Measurements from ENCODE around the gene ADAMTS6. TPM values are rescaled to one million over a fixed set of nuclear protein-coding genes. Genes with fewer than 3 reads are reported as not detected.

Gene ADAMTS6
- total RNA-seq, 1 donor from 2014 or later = 21.5 TPM

GRCh38 chr5:65204966-65205365 is 276.8 kb downstream of the ADAMTS6 start:
- no peak for TF ChIP-seq CTCF (IDR thresholded peaks at IDR 0.05)
- Mint-ChIP-seq H3K36me3 (ENCODE audit: low read depth) (peaks cover 3% of the 10 kb centered on the region), H3K4me1 (ENCODE audit: low read depth) (peaks cover 62% of the 10 kb centered on the region), H3K27ac (ENCODE audit: unreplicated experiment) (peak overlapping the region; percentile 87), H3K27me3 (ENCODE audit: low read depth) (no peaks in the 10 kb centered on the region), H3K9me3 (ENCODE audit: low read depth) (peaks cover 3% of the 10 kb centered on the region), H3K4me3 (ENCODE audit: unreplicated experiment) (no peak overlapping the region)
- DNase-seq (ENCODE audit: low spot score) = no peak

- TF ChIP-seq CTCF (IDR thresholded peaks at IDR 0.05) = no peak
- no peak for DNase-seq (ENCODE audit: low spot score)
- H3K9me3 Mint-ChIP-seq (ENCODE audit: low read depth) = peaks cover 3% of the 10 kb centered on the region
- peaks cover 62% of the 10 kb centered on the region for H3K4me1 Mint-ChIP-seq (ENCODE audit: low read depth)
- H3K4me3 Mint-ChIP-seq (ENCODE audit: unreplicated experiment) = no peak overlapping the region
- H3K36me3 Mint-ChIP-seq (ENCODE audit: low read depth) = peaks cover 3% of the 10 kb centered on the region
- H3K27ac Mint-ChIP-seq (ENCODE audit: unreplicated experiment) = peak overlapping the region; percentile 87
- H3K27me3 Mint-ChIP-seq (ENCODE audit: low read depth) = no peaks in the 10 kb centered on the region
These were observed 278.0 kb downstream of the ADAMTS6 start for GRCh38 chr5:65203746-65204145.

DNA sequence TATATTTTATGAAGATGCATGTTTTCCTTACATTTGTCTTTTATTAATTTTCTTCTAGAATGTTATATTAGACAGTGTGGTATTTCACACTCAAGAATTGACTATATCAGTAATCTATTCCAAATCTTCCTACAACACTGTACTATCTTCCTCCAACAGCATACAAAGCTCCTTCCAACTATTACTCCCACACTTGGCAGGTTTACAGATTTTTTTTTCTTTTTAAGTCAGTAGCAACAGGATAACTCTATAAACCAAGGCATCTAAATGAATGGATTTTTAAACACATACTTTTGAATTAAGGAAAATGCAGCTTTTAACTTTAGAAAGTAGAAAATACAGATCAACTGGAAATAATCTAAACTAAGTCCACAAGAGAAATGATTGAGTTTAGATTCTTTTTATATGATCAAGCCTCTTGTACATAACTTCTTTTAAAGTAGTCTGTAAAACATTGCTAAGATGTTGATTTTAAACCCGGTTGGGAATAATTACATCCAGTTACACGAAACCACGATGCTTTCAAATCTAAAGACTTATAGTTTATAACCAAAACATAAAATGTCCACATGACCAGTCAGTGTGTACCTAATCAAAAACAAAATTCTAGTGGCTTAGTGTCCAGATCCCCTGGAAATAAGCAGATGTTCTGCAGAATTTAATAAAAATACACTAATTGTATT is 281.6 kb downstream of the ADAMTS6 start:
- TF ChIP-seq CTCF (IDR thresholded peaks at IDR 0.05) = no peak
- Mint-ChIP-seq H3K9me3 (ENCODE audit: low read depth) (peaks cover 3% of the 10 kb centered on the region), H3K36me3 (ENCODE audit: low read depth) (peaks cover 3% of the 10 kb centered on the region), H3K27me3 (ENCODE audit: low read depth) (no peaks in the 10 kb centered on the region), H3K4me1 (ENCODE audit: low read depth) (peaks cover 59% of the 10 kb centered on the region), H3K27ac (ENCODE audit: unreplicated experiment) (peak overlapping the region; percentile 76), H3K4me3 (ENCODE audit: unreplicated experiment) (no peak overlapping the region)
- DNase-seq (ENCODE audit: low spot score) = no peak

DNA sequence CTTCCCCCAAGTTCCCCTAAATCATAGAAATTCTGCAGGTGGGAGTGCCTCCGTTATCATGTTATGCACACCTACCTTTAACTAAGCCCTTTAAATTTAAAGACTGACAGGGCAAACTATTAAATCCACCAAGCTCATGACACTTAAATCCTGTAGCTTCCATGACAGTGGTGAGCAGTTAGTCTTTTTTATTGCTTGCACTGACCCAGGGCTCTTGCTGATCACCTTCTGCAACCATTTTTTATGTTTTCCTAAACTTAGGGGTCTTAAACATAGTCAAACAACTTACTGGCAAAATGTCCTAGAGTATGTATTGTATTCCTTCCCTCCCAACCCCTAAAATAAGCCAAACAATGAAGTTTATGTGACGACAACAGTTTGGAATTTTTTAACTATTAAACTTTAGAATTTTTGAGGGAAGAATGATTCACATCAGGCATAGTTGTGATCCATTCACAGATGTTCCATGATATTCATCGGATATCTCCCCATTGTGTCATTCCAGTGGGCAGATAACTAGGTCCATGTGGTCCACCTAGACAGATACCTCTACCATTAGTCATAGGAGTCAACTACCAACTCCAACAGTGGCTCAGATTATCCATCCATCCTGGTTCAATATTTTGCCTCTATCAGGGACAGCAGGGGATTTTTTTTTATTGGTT is 283.1 kb downstream of the ADAMTS6 start:
- Mint-ChIP-seq H3K36me3 (ENCODE audit: low read depth) (peaks cover 5% of the 10 kb centered on the region), H3K4me1 (ENCODE audit: low read depth) (peaks cover 50% of the 10 kb centered on the region), H3K9me3 (ENCODE audit: low read depth) (peaks cover 3% of the 10 kb centered on the region), H3K4me3 (ENCODE audit: unreplicated experiment) (no peak overlapping the region), H3K27me3 (ENCODE audit: low read depth) (no peaks in the 10 kb centered on the region), H3K27ac (ENCODE audit: unreplicated experiment) (peak overlapping the region; percentile 70)
- no peak for DNase-seq (ENCODE audit: low spot score)
- TF ChIP-seq CTCF (IDR thresholded peaks at IDR 0.05) = no peak

GRCh38 chr5:65197531-65198455 is 283.9 kb downstream of the ADAMTS6 start:
- Mint-ChIP-seq H3K27ac (ENCODE audit: unreplicated experiment) (no peak overlapping the region), H3K4me3 (ENCODE audit: unreplicated experiment) (no peak overlapping the region), H3K4me1 (ENCODE audit: low read depth) (peaks cover 45% of the 10 kb centered on the region)

More at GRCh38 chr5:65197531-65198455, 283.9 kb downstream of the ADAMTS6 start:
- Mint-ChIP-seq H3K36me3 (ENCODE audit: low read depth) (peaks cover 5% of the 10 kb centered on the region), H3K27me3 (ENCODE audit: low read depth) (no peaks in the 10 kb centered on the region), H3K9me3 (ENCODE audit: low read depth) (peaks cover 3% of the 10 kb centered on the region)
- DNase-seq (ENCODE audit: low spot score) = no peak
- TF ChIP-seq CTCF (IDR thresholded peaks at IDR 0.05) = no peak
